Naive thymus-derived CD4-positive, alpha-beta T cell (primary cell): ENCODE results near the gene TBX15. TPM values are rescaled to one million over a fixed set of nuclear protein-coding genes. Genes with fewer than 3 reads are reported as not detected.

Experiments
- ATAC-seq: fragments of 150-1000 bp; cut with Tn5 transposase; 2 replicates; pipeline ENCODE4 v1.10.0; 2021; ENCODE audit warnings: mild to moderate bottlenecking, moderate library complexity
- CTCF ChIA-PET: fragments of 350-600 bp; sonication (Branson Sonifier 250); formaldehyde crosslinking; loops from one replicate; lab custom pipeline; 2021; ENCODE audit warnings: antibody characterized with exemption; lab: Charles Lee
- POLR2A ChIA-PET: fragments of 350-600 bp; sonication (Branson Sonifier 250); formaldehyde crosslinking; loops from one replicate; lab custom pipeline; 2021; ENCODE audit warnings: antibody characterized with exemption, inconsistent platforms; lab: Charles Lee
- DNase-seq, 9 donors: peaks; one replicate each; pipeline versions ENCODE4 v3.0.0 to v3.0.0-alpha.2; 2020 to 2022; ENCODE audit warnings: mixed read lengths in 1 of 9
- H3K27ac ChIP-seq: one replicate; pipeline ENCODE4 v1.7.0; 2013; ENCODE audit warnings: mild to moderate bottlenecking, low read depth, low read length, moderate library complexity
- H3K27me3 ChIP-seq, 2 donors: one replicate each; pipeline ENCODE4 v1.7.0; 2013; ENCODE audit warnings: low read length in 2 of 2, mild to moderate bottlenecking in 2 of 2, moderate library complexity in 2 of 2; ENCODE audit not compliant: control insufficient read depth in 2 of 2, insufficient read depth in 2 of 2
- H3K36me3 ChIP-seq, 3 experiments: 1 replicate in 2 of 3; 2 replicates in 1 of 3; pipeline ENCODE4 v1.7.0; 2013; ENCODE audit warnings: low read length in 3 of 3, mild to moderate bottlenecking in 3 of 3, moderate library complexity in 1 of 3; ENCODE audit not compliant: insufficient read depth in 3 of 3, control insufficient read depth in 2 of 3
- H3K4me1 ChIP-seq, 2 donors: one replicate each; pipeline ENCODE4 v1.7.0; 2013; ENCODE audit warnings: low read length in 2 of 2, mild to moderate bottlenecking in 2 of 2, moderate library complexity in 1 of 2; ENCODE audit not compliant: control insufficient read depth in 2 of 2, insufficient read depth in 2 of 2
- H3K4me3 ChIP-seq: 2 replicates; pipeline ENCODE4 v1.7.0; 2013; ENCODE audit warnings: mild to moderate bottlenecking, low read length
- H3K9me3 ChIP-seq, 3 experiments: 1 replicate in 2 of 3; 2 replicates in 1 of 3; pipeline ENCODE4 v1.7.0; 2013; ENCODE audit warnings: low read length in 3 of 3; ENCODE audit not compliant: control insufficient read depth in 2 of 3
- H3K27ac Mint-ChIP-seq, 9 donors: one replicate each; pipeline ENCODE4 v1.8.0; 2020 to 2022; ENCODE audit warnings: mixed read lengths in 9 of 9, mild to moderate bottlenecking in 8 of 9, moderate library complexity in 5 of 9, inconsistent platforms in 2 of 9
- H3K27me3 Mint-ChIP-seq, 5 donors: one replicate each; pipeline ENCODE4 v1.8.0; 2021 to 2022; ENCODE audit warnings: mixed read lengths in 5 of 5, mild to moderate bottlenecking in 1 of 5
- H3K36me3 Mint-ChIP-seq, 5 donors: one replicate each; pipeline ENCODE4 v1.8.0; 2020 to 2022; ENCODE audit warnings: mixed read lengths in 5 of 5, mild to moderate bottlenecking in 3 of 5, inconsistent platforms in 1 of 5
- H3K4me1 Mint-ChIP-seq, 7 donors: one replicate each; pipeline ENCODE4 v1.8.0; 2020 to 2022; ENCODE audit warnings: mixed read lengths in 7 of 7, mild to moderate bottlenecking in 3 of 7, inconsistent platforms in 1 of 7
- H3K4me3 Mint-ChIP-seq, 10 donors: one replicate each; pipeline ENCODE4 v1.8.0; 2020 to 2022; ENCODE audit warnings: mild to moderate bottlenecking in 10 of 10, mixed read lengths in 10 of 10, moderate library complexity in 6 of 10, inconsistent platforms in 2 of 10
- H3K9me3 Mint-ChIP-seq, 11 donors: one replicate each; pipeline ENCODE4 v1.8.0; 2020 to 2022; ENCODE audit warnings: mixed read lengths in 11 of 11, mild to moderate bottlenecking in 4 of 11, inconsistent platforms in 1 of 11, moderate library complexity in 1 of 11
- intact Hi-C, 2 donors: fragments of 100-400 bp; cut with micrococcal nuclease; formaldehyde crosslinking; loops; one replicate each; pipeline ENCODE4 v1.15.1; 2023
- polyA plus RNA-seq, 2 donors: library from polyadenylated mRNA; unstranded; fragments of 300-500 nt; fragmentation: Illumina TruSeq; gene quantifications; one replicate each; pipeline ENCODE4 v1.2.3, GENCODE V29; 2021
- total RNA-seq, 6 experiments: library from RNA in 5 of 6; stranded (reverse) in 5 of 6; gene quantifications; 1 replicate in 5 of 6; 2 replicates in 1 of 6; pipeline ENCODE4 v1.2.3 and lab custom pipeline; 2021 to 2026

TBX15 gene
- total and polyA plus RNA-seq, 7 experiments from 2014 or later: not detected

- peaks cover 0 to 7% (median 0%) of the 10 kb centered on the region in 5 donors for H3K27me3 Mint-ChIP-seq
- H3K4me3 Mint-ChIP-seq: no peak overlapping the region
- Histone ChIP-seq H3K4me3 (no peak overlapping the region), H3K27ac (no peak overlapping the region), H3K27me3 (no peaks in the 10 kb centered on the region), H3K9me3 (no peaks in the 10 kb centered on the region), H3K36me3 (no peaks in the 10 kb centered on the region), H3K4me1 (no peaks in the 10 kb centered on the region)
- no peak for DNase-seq
- peaks cover 0 to 3% (median 0%) of the 10 kb centered on the region in 5 donors for H3K36me3 Mint-ChIP-seq
- no peak for ATAC-seq
- POLR2A ChIA-PET: no interaction called here
- peaks cover 2 to 13% (median 6%) of the 10 kb centered on the region in 11 donors for H3K9me3 Mint-ChIP-seq
- H3K27ac Mint-ChIP-seq: no peak overlapping the region
- no peaks in the 10 kb centered on the region for H3K4me1 Mint-ChIP-seq
- CTCF ChIA-PET: no interaction called here
- intact Hi-C loops: no loop called here
Observed at GRCh38 chr1:118868387-118868786, 119.8 kb downstream of the TBX15 start.

GRCh38 chr1:118866330-118866729 lies 121.8 kb downstream of the TBX15 start:
- intact Hi-C loops: no loop called here
- H3K27ac ChIP-seq: no peak overlapping the region
- H3K36me3 ChIP-seq: no peaks in the 10 kb centered on the region
- Mint-ChIP-seq H3K4me3 (no peak overlapping the region), H3K27ac (no peak overlapping the region), H3K9me3 (peaks cover 2 to 20% (median 6%) of the 10 kb centered on the region in 11 donors), H3K4me1 (no peaks in the 10 kb centered on the region), H3K36me3 (peaks cover 0 to 3% (median 0%) of the 10 kb centered on the region in 5 donors), H3K27me3 (peaks cover 0 to 7% (median 0%) of the 10 kb centered on the region in 5 donors)
- H3K4me1 ChIP-seq: no peaks in the 10 kb centered on the region
- ATAC-seq (no peak), DNase-seq (no peak)
- ChIA-PET POLR2A (no interaction called here), CTCF (no interaction called here)
- no peaks in the 10 kb centered on the region for H3K27me3 ChIP-seq
- H3K4me3 ChIP-seq: no peak overlapping the region
- no peaks in the 10 kb centered on the region for H3K9me3 ChIP-seq

GRCh38 chr1:118863688-118864087 lies 124.5 kb downstream of the TBX15 start:
- no peaks in the 10 kb centered on the region for H3K9me3 ChIP-seq
- H3K4me3 Mint-ChIP-seq: no peak overlapping the region
- H3K9me3 Mint-ChIP-seq: peaks cover 0 to 19% (median 4%) of the 10 kb centered on the region in 11 donors
- CTCF ChIA-PET: no interaction called here
- DNase-seq (no peak), ATAC-seq (no peak)
- H3K27me3 ChIP-seq: no peaks in the 10 kb centered on the region
- H3K4me3 ChIP-seq: no peak overlapping the region
- H3K4me1 Mint-ChIP-seq: no peaks in the 10 kb centered on the region
- no peak overlapping the region for H3K27ac ChIP-seq
- no peaks in the 10 kb centered on the region for H3K36me3 ChIP-seq
- no peaks in the 10 kb centered on the region for H3K4me1 ChIP-seq
- H3K36me3 Mint-ChIP-seq: no peaks in the 10 kb centered on the region
- H3K27me3 Mint-ChIP-seq: no peaks in the 10 kb centered on the region
- POLR2A ChIA-PET: no interaction called here
- H3K27ac Mint-ChIP-seq: no peak overlapping the region
- intact Hi-C loops: no loop called here

- intact Hi-C loops: no loop called here
- no peaks in the 10 kb centered on the region for H3K9me3 ChIP-seq
- ATAC-seq: no peak
Observed at GRCh38 chr1:118862755-118863154, 125.4 kb downstream of the TBX15 start.

GRCh38 chr1:118861216-118861615 lies 126.9 kb downstream of the TBX15 start:
- H3K4me1 Mint-ChIP-seq: no peaks in the 10 kb centered on the region
- no peak overlapping the region for H3K27ac ChIP-seq
- no peak overlapping the region for H3K4me3 Mint-ChIP-seq
- no peak for ATAC-seq
- intact Hi-C loops: no loop called here
- no peaks in the 10 kb centered on the region for H3K27me3 ChIP-seq
- H3K9me3 ChIP-seq: no peaks in the 10 kb centered on the region
- H3K4me1 ChIP-seq: no peaks in the 10 kb centered on the region
- H3K36me3 Mint-ChIP-seq: no peaks in the 10 kb centered on the region
- H3K36me3 ChIP-seq: no peaks in the 10 kb centered on the region
- no peaks in the 10 kb centered on the region for H3K27me3 Mint-ChIP-seq
- no peak for DNase-seq
- no peak overlapping the region for H3K4me3 ChIP-seq
- peaks cover 0 to 20% (median 4%) of the 10 kb centered on the region in 11 donors for H3K9me3 Mint-ChIP-seq
- no peak overlapping the region for H3K27ac Mint-ChIP-seq
- CTCF ChIA-PET: no interaction called here
- POLR2A ChIA-PET: no interaction called here

More at GRCh38 chr1:118862755-118863154, 125.4 kb downstream of the TBX15 start:
- ChIA-PET CTCF (no interaction called here), POLR2A (no interaction called here)
- no peaks in the 10 kb centered on the region for H3K4me1 ChIP-seq
- no peaks in the 10 kb centered on the region for H3K36me3 Mint-ChIP-seq
- H3K27ac Mint-ChIP-seq: no peak overlapping the region
- no peaks in the 10 kb centered on the region for H3K27me3 ChIP-seq
- H3K4me3 ChIP-seq: no peak overlapping the region
- DNase-seq: no peak
- no peaks in the 10 kb centered on the region for H3K4me1 Mint-ChIP-seq
- H3K27ac ChIP-seq: no peak overlapping the region
- H3K9me3 Mint-ChIP-seq: peaks cover 0 to 20% (median 4%) of the 10 kb centered on the region in 11 donors
- H3K27me3 Mint-ChIP-seq: no peaks in the 10 kb centered on the region
- H3K36me3 ChIP-seq: no peaks in the 10 kb centered on the region
- H3K4me3 Mint-ChIP-seq: no peak overlapping the region

GRCh38 chr1:118859999-118860398 lies 128.1 kb downstream of the TBX15 start:
- H3K4me1 Mint-ChIP-seq: no peaks in the 10 kb centered on the region
- DNase-seq (no peak), ATAC-seq (no peak)
- H3K4me3 Mint-ChIP-seq: no peak overlapping the region
- H3K9me3 Mint-ChIP-seq: peaks cover 0 to 20% (median 4%) of the 10 kb centered on the region in 11 donors
- H3K27ac Mint-ChIP-seq: no peak overlapping the region
- H3K36me3 ChIP-seq: no peaks in the 10 kb centered on the region
- H3K4me3 ChIP-seq: no peak overlapping the region
- intact Hi-C loops: no loop called here
- no peaks in the 10 kb centered on the region for H3K36me3 Mint-ChIP-seq
- H3K27me3 ChIP-seq: no peaks in the 10 kb centered on the region
- H3K9me3 ChIP-seq: no peaks in the 10 kb centered on the region
- ChIA-PET POLR2A (no interaction called here), CTCF (interaction anchor here (0.6 kb wide), 1 partner anchor 447 kb away, joined by 3 read pairs; no protein-coding TSS in a partner anchor)
- no peak overlapping the region for H3K27ac ChIP-seq
- H3K4me1 ChIP-seq: no peaks in the 10 kb centered on the region
- no peaks in the 10 kb centered on the region for H3K27me3 Mint-ChIP-seq

- Histone ChIP-seq H3K4me3 (no peak overlapping the region), H3K27ac (no peak overlapping the region), H3K4me1 (no peaks in the 10 kb centered on the region), H3K9me3 (peaks cover 0 to 5% (median 0%) of the 10 kb centered on the region in 3 experiments), H3K27me3 (no peaks in the 10 kb centered on the region), H3K36me3 (no peaks in the 10 kb centered on the region)
- ChIA-PET CTCF (no interaction called here), POLR2A (no interaction called here)
- Mint-ChIP-seq H3K27ac (no peak overlapping the region), H3K9me3 (peaks cover 0 to 19% (median 12%) of the 10 kb centered on the region in 11 donors), H3K4me1 (no peaks in the 10 kb centered on the region), H3K4me3 (no peak overlapping the region), H3K27me3 (peaks cover 0 to 3% (median 0%) of the 10 kb centered on the region in 5 donors), H3K36me3 (peaks cover 0 to 7% (median 0%) of the 10 kb centered on the region in 5 donors)
- DNase-seq: no peak
- intact Hi-C loops: no loop called here
- ATAC-seq: no peak
Observed at GRCh38 chr1:118846443-118846842, 141.7 kb downstream of the TBX15 start.
